Lower leg skin (tissue), 3 donors: ENCODE data around the gene SOX13.

Source experiments
- CTCF ChIP-seq, 3 donors: fragments of 450-650 bp; IDR thresholded peaks; one replicate each; pipeline ENCODE4 v1.5.1; 2016; ENCODE audit warnings: antibody characterized with exemption in 3 of 3, mild to moderate bottlenecking in 3 of 3, moderate library complexity in 2 of 3
- POLR2A ChIP-seq, 2 donors: fragments of 450-650 bp; IDR thresholded peaks; one replicate each; pipeline ENCODE4 v1.6.1; 2016 to 2017; ENCODE audit warnings: antibody characterized with exemption in 2 of 2, mild to moderate bottlenecking in 1 of 2, moderate library complexity in 1 of 2

DNA sequence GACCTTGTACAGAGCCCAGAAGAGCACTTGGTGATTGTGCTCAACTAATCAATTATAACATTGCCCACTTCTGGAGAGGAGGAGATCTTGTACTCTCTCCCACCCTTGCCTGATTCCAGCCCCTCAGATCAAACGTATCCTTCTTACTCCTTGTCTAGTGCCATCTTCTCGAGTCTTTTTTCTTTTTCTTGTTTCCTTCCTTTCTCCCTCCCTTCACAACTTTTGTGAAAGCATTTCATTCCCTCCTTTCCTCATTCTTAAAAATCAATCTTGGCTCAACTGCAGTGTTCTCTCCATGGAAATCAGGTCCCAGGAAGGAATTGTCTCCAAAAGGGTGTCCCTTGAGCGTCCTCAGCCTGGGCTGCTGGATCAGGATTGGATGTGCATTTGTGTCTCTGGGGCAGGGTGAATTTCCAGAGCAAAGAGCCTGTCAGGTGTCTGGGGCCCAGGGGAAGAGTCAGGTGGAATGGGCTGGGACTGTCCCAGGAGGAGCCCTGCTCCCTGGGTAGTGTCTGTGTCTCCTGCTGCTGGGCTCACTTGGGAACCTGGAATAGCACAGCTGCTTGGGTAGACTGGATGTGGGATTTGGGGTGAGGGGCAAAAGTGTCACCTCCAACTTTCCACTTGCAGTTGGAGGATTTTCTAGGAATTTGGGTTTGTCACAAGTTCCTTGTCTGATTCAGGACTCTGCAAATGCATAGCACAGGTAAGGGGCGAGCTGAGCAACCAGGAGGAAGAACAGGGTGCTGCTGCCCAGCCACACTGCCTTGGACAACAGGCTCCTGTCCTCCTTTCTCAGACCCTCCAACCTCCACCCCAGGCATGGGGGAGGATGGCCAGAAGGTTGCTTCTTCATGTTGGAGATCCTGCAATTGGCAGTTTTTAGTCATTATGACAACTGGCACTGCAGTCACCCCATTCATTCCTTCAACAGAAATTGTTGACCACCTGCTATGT lies 3.3 kb downstream of the SOX13 start:
- TF ChIP-seq POLR2A (IDR thresholded peaks at IDR 0.05) (no peak), CTCF (IDR thresholded peaks at IDR 0.05) (no peak)
